Loucy (cell line): Measurements from ENCODE around the gene BICD1.

Source experiments
- H2AFZ ChIP-seq: fragments of 200-600 bp; sonication (generic); 2 replicates; pipeline ENCODE4 v1.6.0; 2016; ENCODE audit warnings: antibody characterized with exemption, mild to moderate bottlenecking, low read length, moderate library complexity
- H3F3A ChIP-seq: fragments of 200-600 bp; 2 replicates; pipeline ENCODE4 v1.6.0; 2016; ENCODE audit warnings: antibody characterized with exemption, low read depth, mild to moderate bottlenecking
- H3K27me3 ChIP-seq: fragments of 200-600 bp; sonication (generic); 2 replicates; pipeline ENCODE4 v1.6.1; 2014; ENCODE audit warnings: low read length, mild to moderate bottlenecking; ENCODE audit not compliant: insufficient read depth, poor library complexity, severe bottlenecking
- H3K36me3 ChIP-seq: fragments of 200-600 bp; sonication (generic); 2 replicates; pipeline ENCODE4 v1.6.1; 2016; ENCODE audit warnings: low read length; ENCODE audit not compliant: insufficient read depth
- H3K4me1 ChIP-seq: fragments of 200-600 bp; sonication (generic); 2 replicates; pipeline ENCODE4 v1.5.1; 2014; ENCODE audit warnings: low read length, mild to moderate bottlenecking; ENCODE audit not compliant: insufficient read depth, poor library complexity, severe bottlenecking
- H3K4me2 ChIP-seq: fragments of 200-600 bp; sonication (generic); 2 replicates; pipeline ENCODE4 v1.6.0; 2014; ENCODE audit warnings: antibody characterized with exemption, low read length, low read depth, mild to moderate bottlenecking; ENCODE audit not compliant: poor library complexity, severe bottlenecking
- H3K4me3 ChIP-seq: fragments of 200-600 bp; sonication (generic); 2 replicates; pipeline ENCODE4 v1.5.1; 2014; ENCODE audit warnings: low read length, mild to moderate bottlenecking, mixed read lengths; ENCODE audit not compliant: poor library complexity, severe bottlenecking
- H3K79me2 ChIP-seq: fragments of 200-600 bp; sonication (generic); 2 replicates; pipeline ENCODE4 v1.6.1; 2014; ENCODE audit warnings: low read length; ENCODE audit not compliant: insufficient read depth
- H3K9ac ChIP-seq: fragments of 200-600 bp; sonication (generic); 2 replicates; pipeline ENCODE4 v1.6.0; 2014; ENCODE audit warnings: mild to moderate bottlenecking, low read depth, low read length, moderate library complexity; ENCODE audit not compliant: poor library complexity, severe bottlenecking
- H3K9me2 ChIP-seq: fragments of 200-600 bp; sonication (generic); replicated peaks from 2 replicates; pipeline ENCODE4 v1.6.1; 2016; ENCODE audit warnings: low read depth, low read length, mixed read lengths
- H3K9me3 ChIP-seq: fragments of 200-600 bp; sonication (generic); 2 replicates; pipeline ENCODE4 v1.6.1; 2014; ENCODE audit warnings: mild to moderate bottlenecking, antibody characterized with exemption, low read length, low read depth; ENCODE audit not compliant: insufficient read depth
- H4K20me1 ChIP-seq: fragments of 200-600 bp; sonication (generic); 2 replicates; pipeline ENCODE4 v1.6.0; 2014; ENCODE audit warnings: antibody characterized with exemption, low read length, mild to moderate bottlenecking; ENCODE audit not compliant: insufficient read depth, poor library complexity, severe bottlenecking
- EZH2phosphoT487 ChIP-seq: fragments of 200-600 bp; IDR thresholded peaks from 2 replicates; pipeline ENCODE4 v1.6.1; 2018; ENCODE audit warnings: antibody characterized with exemption, mild to moderate bottlenecking, moderate library complexity, borderline replicate concordance
- TF ChIP-seq, protein P1 (sequence below): fragments of 200-600 bp; sonication (generic); conservative IDR thresholded peaks from 2 replicates; pipeline ENCODE4 v1.5.1; 2014; ENCODE audit warnings: mild to moderate bottlenecking, antibody characterized with exemption, low read length

BICD1 gene

DNA sequence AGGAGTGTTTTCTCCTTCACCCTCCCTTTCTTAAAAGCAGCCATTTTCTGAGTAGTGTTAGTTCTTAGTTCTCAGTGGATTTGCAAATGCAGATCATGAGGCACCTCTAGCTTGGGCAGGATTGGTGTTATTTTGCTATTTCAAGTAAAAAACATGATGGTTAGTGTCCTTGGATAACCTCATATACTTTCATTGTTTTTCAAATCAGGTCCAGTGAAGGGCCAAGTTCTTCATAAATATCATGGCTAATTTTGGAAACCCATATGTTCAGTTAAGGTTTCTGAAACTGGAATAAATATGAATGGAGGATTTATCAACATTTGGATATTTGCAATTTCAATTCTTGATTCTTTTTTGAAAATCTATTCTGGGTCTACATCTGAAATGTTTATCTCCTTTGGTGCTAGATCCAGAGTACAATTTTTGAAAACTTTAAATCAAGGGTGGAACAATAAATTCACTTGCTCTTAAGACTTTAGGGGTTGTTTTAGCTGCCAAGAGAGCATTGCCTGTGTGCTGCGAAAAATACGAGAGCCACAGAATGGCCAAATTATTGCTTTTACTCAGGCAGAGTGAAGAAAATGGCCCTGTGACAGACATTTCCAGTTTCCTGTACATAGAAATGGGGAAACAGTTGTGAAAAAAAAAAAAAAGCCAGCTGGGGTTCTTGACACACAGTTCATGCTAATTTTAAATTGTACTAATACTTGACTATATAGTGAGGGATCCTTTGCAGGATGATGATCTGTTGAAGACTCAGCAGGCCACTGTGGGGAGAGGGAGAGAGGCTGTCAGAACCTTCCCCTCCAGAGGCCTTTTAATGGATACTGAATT is 104.6 kb downstream of the BICD1 start:
- Histone ChIP-seq H2AFZ (no peak overlapping the region), H3K4me3 (no peak overlapping the region), H4K20me1 (no peaks in the 10 kb centered on the region), H3K9me3 (no peaks in the 10 kb centered on the region), H3F3A (no peaks in the 10 kb centered on the region), H3K79me2 (no peaks in the 10 kb centered on the region), H3K9me2 (no peaks in the 10 kb centered on the region), H3K36me3 (peaks cover 1% of the 10 kb centered on the region; the same call in 1 of the 2 replicates), H3K9ac (no peak overlapping the region), H3K4me2 (no peak overlapping the region), H3K4me1 (peaks cover 12% of the 10 kb centered on the region), H3K27me3 (no peaks in the 10 kb centered on the region)
- no peak for TF ChIP-seq EZH2phosphoT487
- TF ChIP-seq, protein P1, sequence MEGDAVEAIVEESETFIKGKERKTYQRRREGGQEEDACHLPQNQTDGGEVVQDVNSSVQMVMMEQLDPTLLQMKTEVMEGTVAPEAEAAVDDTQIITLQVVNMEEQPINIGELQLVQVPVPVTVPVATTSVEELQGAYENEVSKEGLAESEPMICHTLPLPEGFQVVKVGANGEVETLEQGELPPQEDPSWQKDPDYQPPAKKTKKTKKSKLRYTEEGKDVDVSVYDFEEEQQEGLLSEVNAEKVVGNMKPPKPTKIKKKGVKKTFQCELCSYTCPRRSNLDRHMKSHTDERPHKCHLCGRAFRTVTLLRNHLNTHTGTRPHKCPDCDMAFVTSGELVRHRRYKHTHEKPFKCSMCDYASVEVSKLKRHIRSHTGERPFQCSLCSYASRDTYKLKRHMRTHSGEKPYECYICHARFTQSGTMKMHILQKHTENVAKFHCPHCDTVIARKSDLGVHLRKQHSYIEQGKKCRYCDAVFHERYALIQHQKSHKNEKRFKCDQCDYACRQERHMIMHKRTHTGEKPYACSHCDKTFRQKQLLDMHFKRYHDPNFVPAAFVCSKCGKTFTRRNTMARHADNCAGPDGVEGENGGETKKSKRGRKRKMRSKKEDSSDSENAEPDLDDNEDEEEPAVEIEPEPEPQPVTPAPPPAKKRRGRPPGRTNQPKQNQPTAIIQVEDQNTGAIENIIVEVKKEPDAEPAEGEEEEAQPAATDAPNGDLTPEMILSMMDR = no peak

DNA sequence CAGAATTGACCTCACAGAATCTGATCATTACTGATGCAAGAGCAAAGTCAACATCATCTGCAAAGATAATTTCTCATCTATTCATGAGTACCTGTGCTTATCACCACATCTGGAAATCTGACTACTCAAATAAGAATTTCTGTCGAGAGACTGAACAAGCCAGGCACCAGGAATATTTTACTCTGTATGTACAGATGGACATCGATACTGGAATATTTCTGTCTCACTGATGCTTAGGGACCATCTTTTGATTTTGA is 105.2 kb downstream of the BICD1 start:
- Histone ChIP-seq H3K79me2 (no peaks in the 10 kb centered on the region), H3K4me1 (peaks cover 12% of the 10 kb centered on the region), H3K9ac (no peak overlapping the region), H3K27me3 (no peaks in the 10 kb centered on the region), H3K4me2 (no peak overlapping the region), H3K36me3 (peaks cover 7% of the 10 kb centered on the region; the same call in 1 of the 2 replicates), H3K4me3 (no peak overlapping the region), H3F3A (no peaks in the 10 kb centered on the region), H3K9me3 (no peaks in the 10 kb centered on the region), H3K9me2 (no peaks in the 10 kb centered on the region), H2AFZ (no peak overlapping the region), H4K20me1 (no peaks in the 10 kb centered on the region)
- TF ChIP-seq EZH2phosphoT487 = no peak
- TF ChIP-seq, protein P1 = no peak

DNA sequence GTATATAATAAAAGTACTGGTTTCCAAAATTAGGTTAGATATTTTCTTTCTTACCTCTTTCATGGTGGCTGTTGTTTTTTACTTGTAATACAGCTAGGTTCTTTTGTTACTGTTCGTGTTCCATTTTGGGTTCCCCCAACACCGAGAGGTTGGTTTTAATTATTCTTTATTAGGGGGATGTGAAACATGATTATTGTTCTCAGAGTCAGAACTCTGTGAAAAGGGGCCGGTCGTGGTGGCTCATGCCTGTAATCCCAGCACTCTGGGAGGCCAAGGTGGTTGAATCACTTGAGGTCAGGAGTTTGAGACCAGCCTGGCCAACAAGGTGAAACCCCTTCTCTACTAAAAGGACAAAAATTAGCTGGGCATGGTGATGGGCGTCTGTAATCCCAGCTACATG is 108.1 kb downstream of the BICD1 start:
- Histone ChIP-seq H3K36me3 (peaks cover 20% of the 10 kb centered on the region; the same call in 1 of the 2 replicates), H3K4me3 (no peak overlapping the region), H3K79me2 (no peaks in the 10 kb centered on the region), H3K27me3 (no peaks in the 10 kb centered on the region), H3K9me2 (no peaks in the 10 kb centered on the region), H3F3A (no peaks in the 10 kb centered on the region), H2AFZ (no peak overlapping the region), H3K4me2 (no peak overlapping the region), H3K4me1 (peaks cover 12% of the 10 kb centered on the region), H3K9ac (no peak overlapping the region), H4K20me1 (no peaks in the 10 kb centered on the region), H3K9me3 (no peaks in the 10 kb centered on the region)
- TF ChIP-seq, protein P1 = no peak
- no peak for TF ChIP-seq EZH2phosphoT487
